Measurements from ENCODE around the gene WASF1.
"Not testable (repeated sequence)": the region's sequence is repeated elsewhere in the genome, so short reads cannot be mapped to it uniquely, and the experiment has no call there.

The WASF1 gene

GRCh38 chr6:110173506-110174132 lies 5.9 kb downstream of the WASF1 start:
- DNase-seq (ENCODE audit: low read depth in 3 of 3), result no peak

GRCh38 chr6:110170081-110170480 lies 9.4 kb downstream of the WASF1 start:
- DNase-seq (ENCODE audit: low read depth in 3 of 3), result no peak

- DNase-seq (ENCODE audit: low read depth in 3 of 3), result no peak
These were observed 21.0 kb downstream of the WASF1 start for GRCh38 chr6:110158479-110158878.

GRCh38 chr6:110147870-110148269 lies 31.6 kb downstream of the WASF1 start:
- DNase-seq (ENCODE audit: low read depth in 3 of 3), result no peak

- no peak for DNase-seq (ENCODE audit: low read depth in 3 of 3)
These were observed 38.8 kb downstream of the WASF1 start for GRCh38 chr6:110140650-110141049.

- DNase-seq (ENCODE audit: low read depth in 3 of 3), result no peak
These were observed 40.4 kb downstream of the WASF1 start for GRCh38 chr6:110139052-110139451.

- DNase-seq (ENCODE audit: low read depth in 3 of 3), result no peak
These were observed 41.3 kb downstream of the WASF1 start for GRCh38 chr6:110137924-110138887.

- no peak for DNase-seq (ENCODE audit: low read depth in 3 of 3)
These were observed 49.1 kb downstream of the WASF1 start for GRCh38 chr6:110130362-110130761.

- no peak for DNase-seq (ENCODE audit: low read depth in 3 of 3)
These were observed 51.1 kb downstream of the WASF1 start for GRCh38 chr6:110128418-110128817.

- no peak for DNase-seq (ENCODE audit: low read depth in 3 of 3)
These were observed 54.1 kb downstream of the WASF1 start for GRCh38 chr6:110125361-110125760.

GRCh38 chr6:110121655-110122054 lies 57.8 kb downstream of the WASF1 start:
- DNase-seq (ENCODE audit: low read depth in 3 of 3), result not testable (repeated sequence)

- no peak for DNase-seq (ENCODE audit: low read depth in 3 of 3)
These were observed 63.2 kb downstream of the WASF1 start for GRCh38 chr6:110116258-110116657.

- no peak for DNase-seq (ENCODE audit: low read depth in 3 of 3)
These were observed 65.5 kb downstream of the WASF1 start for GRCh38 chr6:110114004-110114403.

- DNase-seq (ENCODE audit: low read depth in 3 of 3), result no peak
These were observed 74.2 kb downstream of the WASF1 start for GRCh38 chr6:110105296-110105695.

- no peak for DNase-seq (ENCODE audit: low read depth in 3 of 3)
These were observed 76.2 kb downstream of the WASF1 start for GRCh38 chr6:110103260-110103659.

GRCh38 chr6:110102411-110102810 lies 77.1 kb downstream of the WASF1 start:
- DNase-seq (ENCODE audit: low read depth in 3 of 3), result no peak

- DNase-seq (ENCODE audit: low read depth in 3 of 3), result no peak
These were observed 77.6 kb downstream of the WASF1 start for GRCh38 chr6:110101885-110102284.

GRCh38 chr6:110098511-110099116 lies 80.9 kb downstream of the WASF1 start:
- no peak for DNase-seq (ENCODE audit: low read depth in 3 of 3)

GRCh38 chr6:110097443-110097842 lies 82.0 kb downstream of the WASF1 start:
- no peak for DNase-seq (ENCODE audit: low read depth in 3 of 3)

- DNase-seq (ENCODE audit: low read depth in 3 of 3), result no peak
These were observed 83.5 kb downstream of the WASF1 start for GRCh38 chr6:110095935-110096334.

- no peak for DNase-seq (ENCODE audit: low read depth in 3 of 3)
These were observed 84.4 kb downstream of the WASF1 start for GRCh38 chr6:110095101-110095500.

GRCh38 chr6:110093981-110094380 lies 85.5 kb downstream of the WASF1 start:
- DNase-seq (ENCODE audit: low read depth in 3 of 3), result no peak

GRCh38 chr6:110090876-110091275 lies 88.6 kb downstream of the WASF1 start:
- DNase-seq (ENCODE audit: low read depth in 3 of 3), result no peak

Measured in stimulated activated CD4-positive, alpha-beta T cell treated with anti-CD3 and anti-CD28 coated beads, TNF-alpha, amount 100 ng/mL, for 4 hours (primary cell).